GM12878 (cell line): ENCODE data around the gene CTNNA3. TPM values are rescaled to one million over a fixed set of nuclear protein-coding genes. Genes with fewer than 3 reads are reported as not detected.

ENCODE experiments used
- ATAC-seq: fragments of 200-7000 bp; cut with Tn5 transposase; 3 replicates; pipeline ENCODE4 v1.9.1; 2020; ENCODE audit warnings: mild to moderate bottlenecking, moderate library complexity
- BruUV-seq: library from RNA; stranded (reverse); fragments of 400-500 nt; replicated peaks from 2 replicates; lab custom pipeline; 2021; lab: Mats Ljungman, UMichigan
- CTCF ChIA-PET: fragments of 300-600 bp; sonication (Branson Sonifier 250); formaldehyde crosslinking; extraction: SDS; loops from one replicate; lab custom pipeline; 2021; ENCODE audit warnings: inconsistent platforms; lab: Yijun Ruan, JAX
- POLR2A ChIA-PET: fragments of 350-600 bp; formaldehyde crosslinking; extraction: SDS; loops from one replicate; lab custom pipeline; 2021; ENCODE audit warnings: inconsistent platforms; lab: Charles Lee
- RAD21 ChIA-PET: fragments of 300-600 bp; sonication (Branson Sonifier 250); formaldehyde crosslinking; loops from one replicate; lab custom pipeline; 2023; ENCODE audit warnings: antibody characterized with exemption; ENCODE audit not compliant: unreplicated experiment; lab: Charles Lee
- SMC1A ChIA-PET: fragments of 300-600 bp; sonication (Branson Sonifier 250); formaldehyde crosslinking; loops from one replicate; lab custom pipeline; 2023; ENCODE audit not compliant: unreplicated experiment, uncharacterized antibody; lab: Charles Lee
- DNase-seq: peaks from one replicate; pipeline ENCODE4 v3.0.0-alpha.2; 2011; ENCODE audit warnings: low read depth, low spot score
- FAIRE-seq: peaks from 3 replicates; lab custom pipeline; 2011; peaks lifted over from hg19 to GRCh38; lab: Jason Lieb, UNC
- H2AFZ ChIP-seq: 2 replicates; pipeline ENCODE4 v1.6.0; 2011; ENCODE audit warnings: low read depth, low read length, control low read depth; ENCODE audit not compliant: control insufficient read depth
- H3K27ac ChIP-seq: 2 replicates; pipeline ENCODE4 v1.5.1; 2011; ENCODE audit warnings: control low read depth; ENCODE audit not compliant: control insufficient read depth, insufficient read depth
- H3K27me3 ChIP-seq, 2 experiments: replicated peaks in 1 of 2; 2 replicates each; pipeline versions ENCODE4 v1.6.0 to v1.6.1; 2011; ENCODE audit warnings: low read length in 1 of 2; ENCODE audit not compliant: control insufficient read depth in 2 of 2, insufficient read depth in 2 of 2
- H3K36me3 ChIP-seq, 2 experiments: 2 replicates each; pipeline ENCODE4 v1.5.1; 2011; ENCODE audit warnings: low read length in 1 of 2; ENCODE audit not compliant: control insufficient read depth in 2 of 2, insufficient read depth in 2 of 2
- H3K4me1 ChIP-seq: 2 replicates; pipeline ENCODE4 v1.6.1; 2011; ENCODE audit warnings: mild to moderate bottlenecking, low read length, moderate library complexity, mixed read lengths; ENCODE audit not compliant: control insufficient read depth, insufficient read depth
- H3K4me2 ChIP-seq: 2 replicates; pipeline ENCODE4 v1.6.0; 2011; ENCODE audit warnings: control low read depth; ENCODE audit not compliant: control insufficient read depth, insufficient read depth
- H3K4me3 ChIP-seq: fragments of 200-600 bp; sonication (generic); 2 replicates; pipeline ENCODE4 v1.5.1; 2016
- H3K79me2 ChIP-seq: 2 replicates; pipeline ENCODE4 v1.6.0; 2011; ENCODE audit warnings: low read length; ENCODE audit not compliant: control insufficient read depth, insufficient read depth
- H3K9ac ChIP-seq: 2 replicates; pipeline ENCODE4 v1.8.0; 2011; ENCODE audit warnings: low read length, control low read depth, mixed read lengths; ENCODE audit not compliant: control insufficient read depth, insufficient read depth
- H3K9me3 ChIP-seq: replicated peaks from 3 replicates; pipeline ENCODE4 v1.5.1; 2011; ENCODE audit warnings: mild to moderate bottlenecking, low read length; ENCODE audit not compliant: control insufficient read depth, insufficient read depth
- H4K20me1 ChIP-seq: 2 replicates; pipeline ENCODE4 v1.6.0; 2011; ENCODE audit not compliant: control insufficient read depth, insufficient read depth
- KDM1A ChIP-seq: fragments of 200-600 bp; sonication (generic); IDR thresholded peaks from 2 replicates; pipeline ENCODE4 v1.6.1; 2016; ENCODE audit warnings: borderline replicate concordance
- MXI1 ChIP-seq: fragments of 150-350 bp; IDR thresholded peaks from 2 replicates; pipeline ENCODE4 v1.6.1; 2011; ENCODE audit warnings: low read depth, mild to moderate bottlenecking, inconsistent platforms, low read length, improper control_type of control experiment
- PRDM15 ChIP-seq: fragments of 450-650 bp; formaldehyde crosslinking; IDR thresholded peaks from 2 replicates; pipeline ENCODE4 v1.4.0; 2020; ENCODE audit warnings: mild to moderate bottlenecking, moderate library complexity
- RELA ChIP-seq: fragments of 450-650 bp; IDR thresholded peaks from 2 replicates; pipeline ENCODE4 v1.8.0; 2014; ENCODE audit warnings: borderline replicate concordance; ENCODE audit not compliant: partially characterized antibody
- SIN3A ChIP-seq: IDR thresholded peaks from 2 replicates; pipeline ENCODE4 v1.6.1; 2012; ENCODE audit warnings: low read depth, low read length, improper control_type of control experiment
- TAF1 ChIP-seq: IDR thresholded peaks from 2 replicates; pipeline ENCODE4 v1.6.1; 2011; ENCODE audit warnings: mild to moderate bottlenecking, low read depth, low read length, borderline replicate concordance
- ZBED1 ChIP-seq: IDR thresholded peaks from 2 replicates; pipeline ENCODE4 v1.6.1; 2016; ENCODE audit warnings: borderline replicate concordance
- WGBS: methylation state at CpG from one replicate; pipeline ENCODE4 v1.1.6; 2016; ENCODE audit warnings: low lambda C conversion rate; ENCODE audit not compliant: insufficient replicate concordance, insufficient coverage; ENCODE audit errors: missing lambda C conversion rate; 5-methylcytosine and 5-hydroxymethylcytosine counted together
- in situ Hi-C: fragments of 300-500 bp; cut with MboI; formaldehyde crosslinking; loops from 9 replicates; pipeline ENCODE4 v1.14.3; 2018; ENCODE audit warnings: mixed read lengths
- intact Hi-C: fragments of 100-400 bp; cut with micrococcal nuclease; formaldehyde crosslinking; loops from one replicate; pipeline ENCODE4 v1.14.2; 2022; ENCODE audit not compliant: unreplicated experiment
- polyA plus RNA-seq, 11 experiments: library from polyadenylated mRNA; depleted of rRNA in 4 of 11; unstranded in 6 of 11; stranded (reverse) in 5 of 11; fragments of >200 nt; fragmentation: Nextera tagmentation in 4 of 11; fragmentation: Illumina TruSeq in 1 of 11; extraction: Ambion mirVana in 4 of 11; extraction: Trizol in 1 of 11; gene quantifications; 1 replicate in 1 of 11; 2 replicates in 10 of 11; pipeline versions ENCODE4 v1.2.1 to v1.2.3, GENCODE V29; 2011 to 2016; ENCODE audit warnings: inconsistent platforms in 2 of 11, missing spikeins in 2 of 11, low read depth in 1 of 11
- total RNA-seq, 4 experiments: library from RNA; depleted of rRNA in 3 of 4; stranded (reverse); fragments of >200 nt in 3 of 4; fragmentation: Illumina TruSeq in 1 of 4; extraction: Trizol in 1 of 4; gene quantifications; 2 replicates each; pipeline versions ENCODE4 v1.2.1 to v1.2.3, GENCODE V29; 2013 to 2021

Gene CTNNA3
- total and polyA plus RNA-seq, 10 of the 15 experiments (the other 5 are each of a cell fraction or from before 2014, with no cell fraction given), result under 0.01 to 4.5 (median 0.22) TPM; not detected in 2

GRCh38 chr10:66836057-66836456 lies 859.9 kb downstream of the CTNNA3 start:
- no peaks in the 10 kb centered on the region for H3K4me1 ChIP-seq
- BruUV-seq, result no TSS peak
- H3K9me3 ChIP-seq, result no peaks in the 10 kb centered on the region
- no peak overlapping the region for H3K4me2 ChIP-seq
- H3K27ac ChIP-seq, result no peak overlapping the region
- FAIRE-seq (no peak), ATAC-seq (no peak), DNase-seq (no peak)
- H3K27me3 ChIP-seq, result no peaks in the 10 kb centered on the region
- no peaks in the 10 kb centered on the region for H3K36me3 ChIP-seq
- CTCF ChIA-PET, result interaction anchor here (1.3 to 1.6 kb wide), 3 partner anchors 26 to 944 kb away, joined by 3 to 5 read pairs (median 4); no protein-coding TSS in a partner anchor
- intact Hi-C loops (no loop called here), in situ Hi-C loops (no loop called here)
- H3K9ac ChIP-seq, result no peak overlapping the region
- H2AFZ ChIP-seq, result no peak overlapping the region
- RAD21 ChIA-PET, result interaction anchor here (0.5 to 0.9 kb wide), 2 partner anchors 53 to 702 kb away, joined by 3 read pairs; no protein-coding TSS in a partner anchor
- no peak for TF ChIP-seq SIN3A
- TF ChIP-seq ZBED1, result no peak
- TF ChIP-seq MXI1, result no peak
- TF ChIP-seq KDM1A, result no peak
- TF ChIP-seq RELA, result no peak
- TF ChIP-seq TAF1, result no peak
- TF ChIP-seq PRDM15 (CRISPR knock-in tag), result no peak
- H3K4me3 ChIP-seq, result no peak overlapping the region
- no peaks in the 10 kb centered on the region for H3K79me2 ChIP-seq
- whole genome bisulfite sequencing, result 0% methylated on average over 1 of the region's 1 CpG
- SMC1A ChIA-PET, result interaction anchor here (0.6 to 1.6 kb wide), 8 partner anchors 10 to 148 kb away, joined by 3 to 5 read pairs (median 3); no protein-coding TSS in a partner anchor
- POLR2A ChIA-PET, result interaction anchor here (1.4 kb wide), 1 partner anchor 16 kb away, joined by 4 read pairs; no protein-coding TSS in a partner anchor
- H4K20me1 ChIP-seq, result no peaks in the 10 kb centered on the region
